ENCODE measurements around the gene FGFR3.

- TF ChIP-seq CTCF (IDR thresholded peaks at IDR 0.05 in 8 of 11, conservative IDR thresholded peaks at IDR 0.05 in 3 of 11), result no peak
- no peak for TF ChIP-seq POLR2A (IDR thresholded peaks at IDR 0.05)
- no peak for TF ChIP-seq POLR2AphosphoS5 (IDR thresholded peaks at IDR 0.05)
Observed at GRCh38 chr4:1783015-1783414, 10.1 kb upstream of the FGFR3 start.
